K562 (cell line): Measurements from ENCODE around the gene ARID5B. TPM values are rescaled to one million over a fixed set of nuclear protein-coding genes. Genes with fewer than 3 reads are reported as not detected.
A peak's percentile ranks its signal among the peaks of the same experiment; 100 is the strongest.

Experiments
- ATAC-seq: fragments of 200-7000 bp; cut with Tn5 transposase; 3 replicates; pipeline ENCODE4 v1.9.1; 2020; ENCODE audit warnings: moderate library complexity
- BruUV-seq: library from RNA; stranded (reverse); fragments of 400-500 nt; replicated peaks from 2 replicates; lab custom pipeline; 2021; lab: Mats Ljungman, UMichigan
- CTCF ChIA-PET: fragments of 300-600 bp; formaldehyde crosslinking; extraction: SDS; loops from one replicate; lab custom pipeline; 2021; ENCODE audit warnings: low intra/inter-chr PET ratio; lab: Yijun Ruan, JAX
- POLR2A ChIA-PET: fragments of 300-600, 350-650 bp; sonication (Branson Sonifier 250); formaldehyde crosslinking; extraction: SDS; loops from one replicate; lab custom pipeline; 2021; ENCODE audit warnings: antibody characterized with exemption, inconsistent platforms; lab: Yijun Ruan, JAX
- DNase-seq, 4 experiments: peaks; one replicate each; pipeline versions ENCODE4 v3.0.0 to v3.0.0-alpha.2; 2011 to 2018; ENCODE audit warnings: low spot score in 3 of 4, mixed read lengths in 3 of 4; ENCODE audit errors: extremely low read depth in 1 of 4
- FAIRE-seq: peaks from 2 replicates; lab custom pipeline; 2011; peaks lifted over from hg19 to GRCh38; lab: Jason Lieb, UNC
- H2AFZ ChIP-seq: 2 replicates; pipeline ENCODE4 v1.6.0; 2011; ENCODE audit warnings: low read depth, low read length, control low read depth, inconsistent platforms
- H3K27ac ChIP-seq: fragments of 200-600 bp; 3 replicates; pipeline ENCODE4 v1.8.0; 2011; ENCODE audit warnings: low read depth, mild to moderate bottlenecking, control low read depth, inconsistent platforms, low read length, moderate library complexity, mixed read lengths; ENCODE audit errors: extremely low read depth
- H3K27me3 ChIP-seq, 2 experiments: fragments of 300-600 bp in 1 of 2; 2 replicates in 1 of 2; 3 replicates in 1 of 2; pipeline versions ENCODE4 v1.6.0 to v1.8.0; 2011; ENCODE audit warnings: inconsistent platforms in 2 of 2, low read length in 2 of 2, mild to moderate bottlenecking in 1 of 2, mixed read lengths in 1 of 2, moderate library complexity in 1 of 2; ENCODE audit not compliant: control insufficient read depth in 2 of 2, insufficient read depth in 2 of 2
- H3K36me3 ChIP-seq: fragments of 300-600 bp; 3 replicates; pipeline ENCODE4 v1.8.0; 2011; ENCODE audit warnings: mild to moderate bottlenecking, low read length, inconsistent platforms; ENCODE audit not compliant: control insufficient read depth, insufficient read depth
- H3K4me1 ChIP-seq, 2 experiments: fragments of 200-600 bp in 1 of 2; replicated peaks in 1 of 2; 2 replicates in 1 of 2; 3 replicates in 1 of 2; pipeline versions ENCODE4 v1.5.1 to v1.8.0; 2011; ENCODE audit warnings: inconsistent platforms in 2 of 2, low read length in 2 of 2, mild to moderate bottlenecking in 1 of 2, mixed read lengths in 1 of 2, moderate library complexity in 1 of 2; ENCODE audit not compliant: control insufficient read depth in 2 of 2, insufficient read depth in 2 of 2
- H3K4me2 ChIP-seq: 2 replicates; pipeline ENCODE4 v1.6.1; 2011; ENCODE audit warnings: low read length, control low read depth, inconsistent platforms, mixed read lengths; ENCODE audit not compliant: insufficient read depth
- H3K4me3 ChIP-seq: fragments of 200-600 bp; sonication (generic), shearing (Covaris generic); 2 replicates; pipeline ENCODE4 v1.5.1; 2016; ENCODE audit warnings: control low read depth, inconsistent platforms
- H3K79me2 ChIP-seq: fragments of 200-600 bp; 3 replicates; pipeline ENCODE4 v1.8.0; 2011; ENCODE audit warnings: low read length, inconsistent platforms; ENCODE audit not compliant: control insufficient read depth, insufficient read depth
- H3K9ac ChIP-seq, 2 experiments: 2 replicates each; pipeline versions ENCODE4 v1.6.0 to v1.6.1; 2011; ENCODE audit warnings: low read depth in 2 of 2, low read length in 2 of 2, control low read depth in 1 of 2, inconsistent platforms in 1 of 2, mild to moderate bottlenecking in 1 of 2, mixed read lengths in 1 of 2; ENCODE audit not compliant: insufficient read depth in 1 of 2
- H3K9me1 ChIP-seq: one replicate; pipeline ENCODE4 v1.6.0; 2011; ENCODE audit warnings: inconsistent platforms, mild to moderate bottlenecking, low read length, moderate library complexity; ENCODE audit not compliant: control insufficient read depth, insufficient read depth
- H3K9me3 ChIP-seq: replicated peaks from 2 replicates; pipeline ENCODE4 v1.5.1; 2011; ENCODE audit warnings: low read depth, low read length, inconsistent platforms; ENCODE audit not compliant: control insufficient read depth, insufficient read depth
- H4K20me1 ChIP-seq: replicated peaks from 2 replicates; pipeline ENCODE4 v1.6.1; 2011; ENCODE audit warnings: low read length, inconsistent platforms, mixed read lengths; ENCODE audit not compliant: control insufficient read depth, insufficient read depth
- CTBP1 ChIP-seq: fragments of 450-650 bp; IDR thresholded peaks from 2 replicates; pipeline ENCODE4 v1.6.1; 2016; ENCODE audit warnings: borderline replicate concordance
- CXXC5 ChIP-seq: fragments of 250-450 bp; sonication (Bioruptor Pico); IDR thresholded peaks from 2 replicates; pipeline ENCODE4 v1.8.0; 2022; ENCODE audit warnings: inconsistent platforms, mild to moderate bottlenecking, moderate library complexity
- MTA1 ChIP-seq: fragments of 450-650 bp; IDR thresholded peaks from 2 replicates; pipeline ENCODE4 v1.6.1; 2017; ENCODE audit warnings: borderline replicate concordance
- ZNF24 ChIP-seq: fragments of 450-650 bp; IDR thresholded peaks from 2 replicates; pipeline ENCODE4 v1.6.1; 2016
- WGBS: fragments of 100-300 bp; shearing (Covaris generic); methylation state at CpG from one replicate; pipeline ENCODE4 v1.1.6; 2016; ENCODE audit warnings: low coverage, mixed read lengths; ENCODE audit not compliant: insufficient coverage; ENCODE audit errors: missing lambda C conversion rate; 5-methylcytosine and 5-hydroxymethylcytosine counted together
- in situ Hi-C: fragments of 300-500 bp; cut with MboI; formaldehyde crosslinking; loops from 4 replicates; pipeline ENCODE4 v1.15.0; 2018; ENCODE audit warnings: inconsistent platforms, mixed read lengths
- intact Hi-C: fragments of 100-400 bp; cut with micrococcal nuclease; formaldehyde crosslinking; loops from 2 replicates; pipeline ENCODE4 v1.14.2; 2022
- polyA plus RNA-seq, 8 experiments: library from polyadenylated mRNA; depleted of rRNA in 4 of 8; stranded (reverse) in 5 of 8; unstranded in 3 of 8; fragments of >200 nt; fragmentation: Nextera tagmentation in 2 of 8; fragmentation: Illumina TruSeq in 1 of 8; extraction: Ambion mirVana in 2 of 8; extraction: Trizol in 1 of 8; gene quantifications; 2 replicates each; pipeline versions ENCODE4 v1.2.1 to v1.2.3, GENCODE V29; 2011 to 2014; ENCODE audit warnings: inconsistent platforms in 1 of 8, missing spikeins in 1 of 8
- total RNA-seq, 7 experiments: library from RNA; depleted of rRNA in 6 of 7; stranded (reverse); fragments of >200 nt in 6 of 7; fragmentation: Illumina TruSeq in 2 of 7; extraction: Trizol in 2 of 7; gene quantifications; 2 replicates each; pipeline versions ENCODE4 v1.2.1 to v1.2.3, GENCODE V29; 2011 to 2021; ENCODE audit warnings: low replicate concordance in 1 of 7

Gene ARID5B
- total and polyA plus RNA-seq, 9 of the 15 experiments (the other 6 are each of a cell fraction or from before 2014, with no cell fraction given): 0.48 to 1.6 (median 0.80) TPM

GRCh38 chr10:61987951-61988379 is 86.5 kb downstream of the ARID5B start:
- Histone ChIP-seq H3K4me1 (no peaks in the 10 kb centered on the region), H3K36me3 (no peaks in the 10 kb centered on the region), H3K79me2 (no peaks in the 10 kb centered on the region), H3K4me2 (no peak overlapping the region), H3K27me3 (no peaks in the 10 kb centered on the region), H4K20me1 (no peaks in the 10 kb centered on the region), H3K4me3 (no peak overlapping the region), H3K27ac (no peak overlapping the region), H3K9me3 (no peaks in the 10 kb centered on the region), H3K9ac (no peak overlapping the region), H3K9me1 (no peaks in the 10 kb centered on the region), H2AFZ (no peak overlapping the region)
- ChIA-PET POLR2A (interaction anchor here (1.1 kb wide), 1 partner anchor 21 kb away, joined by 3 read pairs; no protein-coding TSS in a partner anchor), CTCF (no interaction called here)
- in situ Hi-C loops: no loop called here
- DNase-seq: no peak
- TF ChIP-seq CXXC5 (CRISPR knock-in tag) (no peak), CTBP1 (peak; percentile 37; the same call in 1 of the 2 replicates)
- BruUV-seq: no TSS peak
- ATAC-seq: peak; percentile 66
- intact Hi-C loops: no loop called here
- WGBS: 19% methylated on average over 2 of the region's 2 CpGs
- no peak for FAIRE-seq

GRCh38 chr10:61989995-61990760 is 88.7 kb downstream of the ARID5B start:
- TF ChIP-seq MTA1 (no peak), ZNF24 (peak; percentile 41; the same call in 1 of the 2 replicates)
- no peaks in the 10 kb centered on the region for H3K9me3 ChIP-seq
- H4K20me1 ChIP-seq: no peaks in the 10 kb centered on the region
- ATAC-seq (no peak; the same call in 2 of the 3 replicates), DNase-seq (no peak), FAIRE-seq (no peak)
- no peaks in the 10 kb centered on the region for H3K36me3 ChIP-seq
- POLR2A ChIA-PET: interaction anchor here (0.6 kb wide), 1 partner anchor 19 kb away, joined by 3 read pairs; no protein-coding TSS in a partner anchor
- in situ Hi-C loops: no loop called here
- H2AFZ ChIP-seq: no peak overlapping the region
- CTCF ChIA-PET: no interaction called here
- H3K4me1 ChIP-seq: no peaks in the 10 kb centered on the region
- no peak overlapping the region for H3K9ac ChIP-seq
- H3K79me2 ChIP-seq: no peaks in the 10 kb centered on the region
- no peaks in the 10 kb centered on the region for H3K9me1 ChIP-seq
- H3K27me3 ChIP-seq: no peaks in the 10 kb centered on the region
- WGBS: 10% methylated on average over 4 of the region's 4 CpGs
- H3K27ac ChIP-seq: no peak overlapping the region
- intact Hi-C loops: no loop called here
- BruUV-seq: no TSS peak
- no peak overlapping the region for H3K4me2 ChIP-seq
- H3K4me3 ChIP-seq: no peak overlapping the region
